Loucy (cell line): Measurements from ENCODE around the gene PLSCR5.

Source experiments
- CTCF ChIP-seq: fragments of 200-600 bp; sonication (generic); conservative IDR thresholded peaks from 2 replicates; pipeline ENCODE4 v1.5.1; 2014; ENCODE audit warnings: mild to moderate bottlenecking, antibody characterized with exemption, low read length
- EZH2phosphoT487 ChIP-seq: fragments of 200-600 bp; IDR thresholded peaks from 2 replicates; pipeline ENCODE4 v1.6.1; 2018; ENCODE audit warnings: antibody characterized with exemption, mild to moderate bottlenecking, moderate library complexity, borderline replicate concordance

GRCh38 chr3:146550743-146551510 lies 54.2 kb downstream of the PLSCR5 start:
- TF ChIP-seq CTCF, result no peak
- no peak for TF ChIP-seq EZH2phosphoT487
